Caco-2 (cell line): ENCODE data around the gene MRPL19. TPM values are rescaled to one million over a fixed set of nuclear protein-coding genes. Genes with fewer than 3 reads are reported as not detected.

Experiments used
- BruUV-seq: library from RNA; stranded (reverse); fragments of 400-500 nt; replicated peaks from 2 replicates; lab custom pipeline; 2021; lab: Mats Ljungman, UMichigan
- CTCF ChIA-PET: fragments of 300-600 bp; sonication (Branson Sonifier 250); formaldehyde crosslinking; loops from one replicate; lab custom pipeline; 2022; ENCODE audit warnings: antibody characterized with exemption; lab: Charles Lee
- POLR2A ChIA-PET: fragments of 300-600 bp; sonication (Branson Sonifier 250); formaldehyde crosslinking; loops from one replicate; lab custom pipeline; 2022; ENCODE audit warnings: antibody characterized with exemption; lab: Charles Lee
- DNase-seq, 2 experiments: peaks; one replicate each; pipeline versions ENCODE4 v3.0.0 to v3.0.0-alpha.2; 2020 to 2022
- H3K27me3 ChIP-seq: replicated peaks from 2 replicates; pipeline ENCODE4 v1.6.0; 2011; ENCODE audit warnings: low read length; ENCODE audit not compliant: control insufficient read depth, insufficient read depth
- H3K36me3 ChIP-seq: 2 replicates; pipeline ENCODE4 v1.5.1; 2011; ENCODE audit warnings: low read length; ENCODE audit not compliant: control insufficient read depth, insufficient read depth
- H3K4me1 ChIP-seq: fragments of 250-450 bp; sonication (Bioruptor Pico); 2 replicates; pipeline ENCODE4 v1.5.1; 2020; ENCODE audit warnings: mild to moderate bottlenecking
- H3K4me3 ChIP-seq: 2 replicates; pipeline ENCODE4 v1.5.1; 2011; ENCODE audit warnings: low read depth, mild to moderate bottlenecking, control low read depth, low read length
- H3K9me3 ChIP-seq: fragments of 250-450 bp; sonication (Bioruptor Pico); 2 replicates; pipeline ENCODE4 v1.5.1; 2020; ENCODE audit warnings: mild to moderate bottlenecking, moderate library complexity
- H3K27ac Mint-ChIP-seq: one replicate; pipeline ENCODE4 v1.8.0; 2022; ENCODE audit warnings: mixed read lengths; ENCODE audit not compliant: unreplicated experiment
- H3K27me3 Mint-ChIP-seq: one replicate; pipeline ENCODE4 v1.8.0; 2022; ENCODE audit warnings: mixed read lengths; ENCODE audit not compliant: insufficient read depth, unreplicated experiment
- H3K36me3 Mint-ChIP-seq: one replicate; pipeline ENCODE4 v1.8.0; 2022; ENCODE audit warnings: mild to moderate bottlenecking, mixed read lengths; ENCODE audit not compliant: insufficient read depth, unreplicated experiment
- H3K4me1 Mint-ChIP-seq: one replicate; pipeline ENCODE4 v1.8.0; 2022; ENCODE audit warnings: low read depth, mixed read lengths; ENCODE audit not compliant: unreplicated experiment
- H3K4me3 Mint-ChIP-seq: one replicate; pipeline ENCODE4 v1.8.0; 2022; ENCODE audit warnings: mild to moderate bottlenecking, moderate library complexity, mixed read lengths; ENCODE audit not compliant: unreplicated experiment
- H3K9me3 Mint-ChIP-seq: one replicate; pipeline ENCODE4 v1.8.0; 2022; ENCODE audit warnings: mixed read lengths; ENCODE audit not compliant: unreplicated experiment
- CTCF ChIP-seq, 2 experiments: fragments of 200-600 bp in 1 of 2; IDR thresholded peaks; 1 replicate in 1 of 2; 2 replicates in 1 of 2; pipeline versions ENCODE4 v1.5.1 to v1.8.0; 2011 to 2022; ENCODE audit warnings: antibody characterized with exemption in 1 of 2, control low read depth in 1 of 2, inconsistent platforms in 1 of 2, low read depth in 1 of 2, low read length in 1 of 2, mild to moderate bottlenecking in 1 of 2, moderate library complexity in 1 of 2; ENCODE audit not compliant: insufficient read depth in 1 of 2, severe bottlenecking in 1 of 2, unreplicated experiment in 1 of 2
- intact Hi-C: fragments of 100-400 bp; cut with micrococcal nuclease; formaldehyde crosslinking; loops from one replicate; pipeline ENCODE4 v1.10.0; 2022; ENCODE audit not compliant: unreplicated experiment
- total RNA-seq: library from RNA; stranded (reverse); gene quantifications from 2 replicates; pipeline ENCODE4 v1.2.3, GENCODE V29; 2022

The MRPL19 gene
- total RNA-seq, 1 experiment from 2014 or later: 57.8 TPM

DNA sequence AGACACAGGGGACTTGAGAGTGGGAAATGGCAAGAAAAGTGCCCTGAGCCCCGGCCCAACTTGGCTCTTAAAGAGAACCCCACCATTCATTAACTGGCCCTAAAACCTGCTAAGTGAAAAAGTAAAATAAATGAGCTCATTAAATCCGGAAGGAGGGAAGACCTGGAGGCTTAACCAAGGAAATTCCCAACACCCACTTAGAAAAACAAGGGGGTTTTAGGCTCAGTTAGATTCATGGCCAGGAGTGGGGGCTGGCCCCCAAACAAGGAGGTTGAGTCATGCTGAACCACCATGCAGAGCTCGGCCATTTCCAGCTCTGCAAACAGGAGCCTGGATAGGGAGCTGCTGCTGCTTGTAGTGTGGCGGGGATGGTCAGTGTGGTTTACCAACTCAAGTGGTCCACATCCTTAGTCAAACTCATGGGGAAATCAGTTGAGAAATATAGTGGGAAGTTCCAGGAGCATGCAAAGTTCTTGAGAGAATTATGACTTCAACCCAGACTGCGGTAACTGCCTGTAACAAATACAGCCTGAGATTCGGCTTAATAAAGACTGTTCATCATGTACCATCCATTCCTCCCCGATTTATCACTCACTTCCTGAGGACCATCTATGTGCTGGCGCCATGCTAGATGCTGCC, 39.7 kb upstream of the MRPL19 start:
- no peaks in the 10 kb centered on the region; the same call in 1 of the 2 replicates for H3K27me3 ChIP-seq
- ChIA-PET CTCF (interaction anchor here (1.3 kb wide), 1 partner anchor 135 kb away, joined by 5 read pairs; no protein-coding TSS in a partner anchor), POLR2A (no interaction called here)
- H3K4me3 ChIP-seq: no peak overlapping the region
- Mint-ChIP-seq H3K27ac (no peak overlapping the region), H3K9me3 (no peaks in the 10 kb centered on the region), H3K4me1 (peaks cover 9% of the 10 kb centered on the region), H3K27me3 (peaks cover 14% of the 10 kb centered on the region), H3K4me3 (no peak overlapping the region), H3K36me3 (no peaks in the 10 kb centered on the region)
- BruUV-seq: no TSS peak
- no peaks in the 10 kb centered on the region for H3K36me3 ChIP-seq
- peaks cover 11% of the 10 kb centered on the region; the same call in 1 of the 2 replicates for H3K4me1 ChIP-seq
- TF ChIP-seq CTCF (IDR thresholded peaks at IDR 0.05; ENCODE audit: insufficient read depth in 1 of 2, low read depth in 1 of 2, low read length in 1 of 2, severe bottlenecking in 1 of 2, unreplicated experiment in 1 of 2): no peak
- no peak for DNase-seq
- intact Hi-C loops: loop anchor here (5.0 kb wide), 1 partner anchor 125 kb away; no protein-coding TSS in a partner anchor
- no peaks in the 10 kb centered on the region for H3K9me3 ChIP-seq

- Histone ChIP-seq H3K36me3 (no peaks in the 10 kb centered on the region), H3K4me1 (peaks cover 11% of the 10 kb centered on the region; the same call in 1 of the 2 replicates), H3K9me3 (no peaks in the 10 kb centered on the region), H3K4me3 (no peak overlapping the region), H3K27me3 (no peaks in the 10 kb centered on the region; the same call in 1 of the 2 replicates)
- H3K27ac Mint-ChIP-seq: no peak overlapping the region
- intact Hi-C loops: loop anchor here (5.0 kb wide), 1 partner anchor 125 kb away; no protein-coding TSS in a partner anchor
- H3K4me1 Mint-ChIP-seq: peaks cover 9% of the 10 kb centered on the region
- no peaks in the 10 kb centered on the region for H3K9me3 Mint-ChIP-seq
- ChIA-PET POLR2A (no interaction called here), CTCF (no interaction called here)
- no peak for TF ChIP-seq CTCF (IDR thresholded peaks at IDR 0.05; ENCODE audit: insufficient read depth in 1 of 2, low read depth in 1 of 2, low read length in 1 of 2, severe bottlenecking in 1 of 2, unreplicated experiment in 1 of 2)
- H3K36me3 Mint-ChIP-seq: no peaks in the 10 kb centered on the region
- peaks cover 18% of the 10 kb centered on the region for H3K27me3 Mint-ChIP-seq
- H3K4me3 Mint-ChIP-seq: no peak overlapping the region
- DNase-seq: no peak
- no TSS peak for BruUV-seq
Measured at GRCh38 chr2:75607400-75607798, 39.2 kb upstream of the MRPL19 start.

DNA sequence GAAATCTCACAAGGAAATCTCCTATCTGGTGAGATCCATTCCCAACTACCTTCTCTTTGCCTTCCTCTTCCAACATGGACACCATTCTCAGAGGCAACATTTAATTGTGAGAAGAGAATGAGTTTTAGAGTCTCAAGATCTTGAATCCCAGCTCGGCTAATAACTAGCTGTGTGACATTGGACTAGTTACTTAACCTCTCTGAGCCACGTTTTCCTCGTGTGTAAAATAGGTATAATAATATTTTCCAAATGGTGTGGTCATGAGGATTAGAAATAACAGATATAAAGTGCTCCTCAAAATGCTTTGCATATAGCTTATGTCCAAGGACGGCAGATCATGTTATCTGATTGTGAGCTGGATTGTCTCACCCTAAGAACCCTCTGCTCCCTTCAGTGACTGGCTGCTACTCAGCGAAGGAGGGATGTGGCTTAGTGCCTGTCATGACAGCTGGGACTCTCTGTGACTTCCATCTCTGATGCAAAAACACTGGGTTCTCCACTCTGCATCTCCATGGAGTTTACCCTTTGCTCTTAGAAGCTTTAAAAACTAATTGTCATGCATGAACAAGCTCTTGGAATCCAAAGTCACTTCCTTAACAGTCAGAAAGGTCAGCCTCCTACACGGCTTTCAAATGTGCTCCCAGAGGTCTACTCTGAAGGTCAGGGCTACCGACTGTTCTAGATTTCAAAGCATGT, 38.4 kb upstream of the MRPL19 start:
- intact Hi-C loops: loop anchor here (5.0 kb wide), 1 partner anchor 126 kb away; no protein-coding TSS in a partner anchor
- H3K36me3 ChIP-seq: no peaks in the 10 kb centered on the region
- TF ChIP-seq CTCF (IDR thresholded peaks at IDR 0.05; ENCODE audit: insufficient read depth in 1 of 2, low read depth in 1 of 2, low read length in 1 of 2, severe bottlenecking in 1 of 2, unreplicated experiment in 1 of 2): no peak
- Mint-ChIP-seq H3K9me3 (no peaks in the 10 kb centered on the region), H3K4me1 (peaks cover 9% of the 10 kb centered on the region), H3K27ac (no peak overlapping the region), H3K36me3 (no peaks in the 10 kb centered on the region), H3K27me3 (peaks cover 20% of the 10 kb centered on the region), H3K4me3 (no peak overlapping the region)
- H3K27me3 ChIP-seq: no peaks in the 10 kb centered on the region; the same call in 1 of the 2 replicates
- ChIA-PET CTCF (interaction anchor here (0.6 to 1.4 kb wide), 7 partner anchors 8 to 493 kb away, joined by 3 to 6 read pairs (median 3); no protein-coding TSS in a partner anchor), POLR2A (no interaction called here)
- H3K4me1 ChIP-seq: peaks cover 11% of the 10 kb centered on the region; the same call in 1 of the 2 replicates
- H3K9me3 ChIP-seq: no peaks in the 10 kb centered on the region
- no peak for DNase-seq
- H3K4me3 ChIP-seq: no peak overlapping the region
- no TSS peak for BruUV-seq
